ENCODE measurements around the gene EMC6.

Gene EMC6

DNA sequence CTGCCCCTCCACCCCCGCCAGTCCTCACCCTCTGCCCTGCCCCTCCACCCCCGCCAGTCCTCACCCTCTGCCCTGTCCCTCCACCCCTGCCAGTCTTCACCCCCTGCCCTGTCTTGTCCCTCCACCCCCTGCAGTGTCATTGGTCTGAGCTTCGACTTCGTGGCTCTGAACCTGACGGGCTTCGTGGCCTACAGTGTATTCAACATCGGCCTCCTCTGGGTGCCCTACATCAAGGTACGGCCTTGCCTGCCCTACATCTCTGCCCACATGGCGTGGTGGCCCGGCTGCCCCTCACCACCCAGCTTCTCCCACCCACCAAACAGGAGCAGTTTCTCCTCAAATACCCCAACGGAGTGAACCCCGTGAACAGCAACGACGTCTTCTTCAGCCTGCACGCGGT is 12.3 kb upstream of the EMC6 start:
- no peak for DNase-seq (ENCODE audit: low spot score)

DNA sequence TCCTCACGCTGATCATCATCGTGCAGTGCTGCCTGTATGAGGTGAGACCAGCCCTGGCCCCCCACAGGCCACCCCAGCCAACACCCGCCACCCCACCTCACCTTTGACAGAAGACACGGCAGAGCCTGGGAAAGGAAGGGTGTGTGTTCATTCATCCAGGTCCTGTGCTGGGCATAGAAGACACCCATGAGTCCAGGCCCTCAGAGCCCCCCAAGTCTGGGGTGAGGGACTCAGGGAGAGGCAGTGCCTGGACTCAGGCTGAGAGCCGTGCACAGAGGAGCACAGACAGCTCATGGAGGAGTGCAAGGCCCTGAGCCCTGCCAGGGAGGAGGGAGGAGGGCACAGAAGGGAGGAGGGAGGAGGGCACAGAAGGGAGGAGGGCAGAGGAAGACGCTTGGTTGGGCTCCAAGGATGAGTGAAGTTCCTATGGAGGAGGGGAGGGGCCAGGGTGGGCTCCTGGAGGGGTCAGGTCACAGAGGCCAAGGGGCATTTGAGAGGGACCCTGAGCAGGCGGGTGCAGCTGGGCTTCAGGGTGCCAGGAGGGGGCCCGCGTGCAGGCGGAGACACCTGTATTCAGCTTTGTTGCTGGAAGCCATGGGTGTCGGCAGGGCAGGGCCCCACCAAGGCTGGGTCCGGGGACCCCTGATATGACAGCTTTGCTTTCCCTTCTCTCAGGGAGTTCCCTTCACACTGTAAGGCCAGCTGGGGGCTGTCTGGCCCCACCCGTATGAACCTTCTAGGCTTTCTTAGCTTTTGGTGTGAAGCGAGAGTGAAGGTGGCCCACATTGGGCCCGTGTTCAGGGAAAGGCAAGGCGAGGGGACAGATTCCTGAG is 11.6 kb upstream of the EMC6 start:
- DNase-seq (ENCODE audit: low spot score), result no peak

DNA sequence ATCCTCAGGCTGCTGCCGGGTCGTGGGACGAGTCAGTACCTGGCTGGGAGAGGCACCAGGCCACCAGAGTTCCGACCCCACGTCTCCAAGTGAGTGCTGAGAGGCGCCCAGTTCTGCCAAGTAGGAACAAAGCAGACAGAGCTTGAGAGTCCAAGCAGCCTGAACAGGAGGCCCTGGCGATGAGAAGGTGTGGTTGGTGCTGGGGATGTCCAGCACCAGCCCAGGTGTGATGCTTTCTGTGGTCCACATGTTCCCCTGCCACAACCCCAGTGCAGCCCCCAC is 11.1 kb upstream of the EMC6 start:
- DNase-seq (ENCODE audit: low spot score), result no peak

DNA sequence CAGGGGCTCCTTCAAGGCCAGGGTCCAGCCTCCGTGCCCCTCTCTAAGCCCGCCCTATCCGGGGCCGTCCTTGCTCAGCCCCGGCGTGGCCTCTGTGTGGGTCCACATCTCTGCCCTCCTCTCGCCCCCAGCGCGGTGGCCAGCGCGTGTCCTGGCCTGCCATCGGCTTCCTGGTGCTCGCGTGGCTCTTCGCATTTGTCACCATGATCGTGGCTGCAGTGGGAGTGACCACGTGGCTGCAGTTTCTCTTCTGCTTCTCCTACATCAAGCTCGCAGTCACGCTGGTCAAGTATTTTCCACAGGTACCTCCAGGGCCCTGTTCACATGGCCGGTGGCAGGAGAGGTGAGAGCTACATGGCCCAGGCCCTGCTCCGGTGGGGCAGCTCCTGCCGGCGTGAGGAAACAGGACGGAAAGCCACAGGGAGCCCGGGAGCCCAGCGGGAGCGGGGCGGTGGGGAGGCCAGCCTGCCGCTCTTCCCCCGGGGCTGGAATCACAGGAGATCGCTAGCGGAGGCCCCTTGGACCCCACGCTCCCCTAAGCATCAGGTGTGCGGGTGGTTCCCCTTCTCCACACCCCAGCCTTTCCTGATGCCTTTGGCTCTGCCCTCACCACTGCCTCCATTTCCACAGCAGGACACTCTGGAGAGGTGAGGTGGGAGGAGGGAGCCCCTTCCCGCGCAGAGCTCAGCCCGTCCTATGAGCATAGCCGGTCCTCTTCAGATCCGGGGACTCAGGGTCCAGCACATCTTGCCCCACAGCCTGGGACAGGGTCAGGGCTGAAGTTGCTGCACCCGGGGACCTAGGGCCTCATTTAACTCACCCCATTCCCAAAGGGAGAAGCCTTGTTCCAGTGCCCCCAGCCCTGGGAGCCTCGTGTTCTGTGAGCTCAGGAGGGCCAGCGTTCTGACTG is 10.5 kb upstream of the EMC6 start:
- DNase-seq (ENCODE audit: low spot score), result no peak

DNA sequence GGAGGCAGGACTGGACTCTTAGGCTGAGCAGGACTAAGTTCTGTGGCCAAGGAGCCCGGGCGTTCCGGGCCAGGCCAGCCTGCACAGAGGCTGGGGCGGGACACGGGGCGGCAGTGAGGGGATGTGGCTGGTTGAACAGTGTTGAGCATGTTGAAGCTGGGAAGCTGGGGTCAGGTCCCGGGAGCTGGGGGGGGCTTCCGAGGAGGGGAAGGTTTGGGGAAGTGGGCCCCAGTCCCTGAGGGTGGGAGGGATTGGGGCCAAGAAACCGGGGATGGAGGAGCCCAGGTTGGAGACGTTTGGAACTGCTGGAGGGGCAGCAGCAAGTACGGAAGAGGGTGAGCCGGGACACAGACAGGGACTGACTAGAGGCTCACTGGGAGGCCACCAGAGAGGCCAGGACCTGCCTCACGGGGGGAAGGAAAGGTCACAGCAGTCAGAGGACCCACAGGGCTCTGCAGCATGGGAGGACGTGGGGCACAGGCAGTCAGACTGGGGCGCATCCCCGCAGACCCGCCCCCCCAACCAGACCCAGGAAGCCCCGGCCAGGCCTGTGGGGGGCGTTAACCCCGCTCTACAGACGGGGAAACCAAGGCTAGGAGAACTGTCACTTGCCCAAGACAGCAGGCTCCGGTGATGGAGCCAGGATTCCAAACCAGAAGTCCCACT is 9.7 kb upstream of the EMC6 start:
- DNase-seq (ENCODE audit: low spot score), result no peak

DNA sequence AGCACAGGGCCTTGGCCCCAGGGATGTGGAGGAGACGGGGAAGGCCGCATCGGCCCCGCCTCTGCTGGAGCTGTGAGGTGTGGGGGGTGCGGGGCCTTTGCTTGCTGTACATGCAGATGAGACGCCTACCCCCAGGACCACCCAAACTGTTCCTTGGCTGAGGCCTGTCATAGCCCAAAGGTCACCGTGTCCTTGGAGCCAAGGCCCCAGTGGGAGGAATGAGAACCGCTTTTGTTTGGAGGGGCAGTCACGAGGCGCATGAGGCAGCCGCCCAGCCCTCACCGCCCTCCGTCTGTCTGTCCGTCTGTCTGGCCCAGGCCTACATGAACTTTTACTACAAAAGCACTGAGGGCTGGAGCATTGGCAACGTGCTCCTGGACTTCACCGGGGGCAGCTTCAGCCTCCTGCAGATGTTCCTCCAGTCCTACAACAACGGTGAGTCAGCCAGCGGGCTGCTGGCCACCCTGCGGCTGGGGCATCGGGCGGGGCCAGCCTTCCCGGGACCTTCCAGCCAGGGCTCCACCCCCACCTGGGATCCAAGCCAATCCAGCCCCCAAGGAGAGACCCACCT is 9.0 kb upstream of the EMC6 start:
- DNase-seq (ENCODE audit: low spot score), result no peak

DNA sequence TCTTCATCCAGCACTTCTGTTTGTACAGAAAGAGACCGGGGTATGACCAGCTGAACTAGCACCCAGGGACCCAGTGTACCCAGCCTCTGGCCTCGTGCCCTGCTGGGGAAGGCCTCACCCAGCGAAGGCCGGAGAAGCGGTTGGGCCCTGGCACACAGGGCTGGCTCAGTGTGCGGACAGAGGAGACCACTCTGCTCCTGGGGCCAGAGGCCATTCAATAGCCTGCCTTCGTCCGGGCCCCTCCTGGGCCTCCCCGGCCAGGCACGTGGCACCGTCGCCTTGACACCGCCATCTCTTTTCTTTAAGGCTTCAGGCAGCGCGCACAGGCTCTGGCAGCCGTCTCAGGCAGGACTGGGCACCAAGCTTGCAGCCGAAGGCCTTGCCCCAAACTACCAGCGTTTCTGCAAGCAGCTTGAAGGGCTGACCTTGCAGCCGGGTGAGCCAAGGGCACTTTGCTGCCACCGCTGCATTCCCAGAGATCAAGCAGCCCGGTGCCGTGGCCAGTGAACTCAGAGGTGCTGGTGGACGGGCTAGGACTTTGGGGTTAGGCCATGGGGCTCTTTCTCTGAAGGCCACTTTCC is 8.2 kb upstream of the EMC6 start:
- DNase-seq (ENCODE audit: low spot score), result no peak

DNA sequence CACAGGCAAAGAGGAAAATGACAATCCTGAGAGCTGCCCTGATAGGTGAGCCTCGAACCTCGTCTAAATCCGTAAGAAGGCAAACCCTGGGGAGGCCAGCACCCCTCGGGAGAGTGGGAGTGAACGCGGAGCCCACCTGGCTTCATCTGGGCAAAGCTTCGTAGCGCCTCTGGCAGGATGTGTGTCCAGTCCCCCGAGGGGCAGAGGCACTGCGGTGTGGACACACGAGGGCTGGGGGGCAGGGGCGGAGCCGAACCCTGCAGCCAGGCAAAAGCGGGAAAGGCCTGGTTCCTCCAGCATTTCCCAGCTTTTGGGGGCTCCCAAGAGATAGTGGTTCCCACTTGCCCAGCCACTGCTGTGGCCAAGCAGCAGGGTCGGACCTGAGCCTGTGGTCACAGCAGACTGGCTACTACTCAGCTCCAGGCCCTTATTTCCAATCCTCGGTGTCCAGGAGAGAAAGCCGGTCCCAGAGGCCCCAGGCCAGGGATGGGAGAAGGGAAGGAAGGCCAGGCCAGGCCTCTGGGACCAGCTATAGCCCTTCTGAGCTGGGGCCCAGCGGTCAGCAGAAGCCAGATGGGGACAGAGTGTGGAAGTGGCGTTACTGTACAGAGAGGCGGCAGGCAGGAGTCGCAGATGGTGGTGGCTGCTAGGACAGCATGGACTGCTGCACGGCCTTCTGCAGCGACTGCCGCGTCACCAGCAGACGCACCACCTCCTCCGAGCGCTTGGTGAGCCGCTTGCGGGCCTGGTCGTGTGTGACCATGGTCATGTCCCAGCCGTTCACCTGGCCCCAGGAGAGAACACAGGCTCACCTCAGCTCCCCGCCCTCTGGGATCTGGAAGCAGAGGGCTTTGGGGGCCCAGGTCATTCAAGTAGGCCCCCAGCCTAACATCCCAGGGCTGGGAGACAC is 5.3 kb upstream of the EMC6 start:
- DNase-seq (ENCODE audit: low spot score), result no peak

DNA sequence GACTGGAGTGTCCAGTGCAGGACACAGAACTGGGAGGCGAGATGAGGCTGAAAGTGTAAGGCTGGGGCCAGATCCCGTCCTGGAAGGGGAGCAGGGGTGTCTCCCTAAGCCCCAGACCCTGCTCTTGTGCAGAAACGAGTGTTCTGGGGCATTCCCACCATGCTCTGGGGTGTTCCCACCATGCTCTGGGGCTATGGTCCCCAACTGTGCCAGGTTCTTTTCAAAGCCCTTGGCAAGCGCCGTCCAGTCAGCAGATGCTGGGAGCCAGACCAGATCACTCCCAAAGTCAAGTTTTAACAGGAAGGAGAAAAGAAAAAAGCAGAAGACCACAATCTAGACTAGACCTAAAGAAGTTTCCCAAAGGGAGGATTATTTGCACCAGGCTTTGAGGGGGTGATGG is 2.8 kb upstream of the EMC6 start:
- DNase-seq (ENCODE audit: low spot score), result no peak

DNA sequence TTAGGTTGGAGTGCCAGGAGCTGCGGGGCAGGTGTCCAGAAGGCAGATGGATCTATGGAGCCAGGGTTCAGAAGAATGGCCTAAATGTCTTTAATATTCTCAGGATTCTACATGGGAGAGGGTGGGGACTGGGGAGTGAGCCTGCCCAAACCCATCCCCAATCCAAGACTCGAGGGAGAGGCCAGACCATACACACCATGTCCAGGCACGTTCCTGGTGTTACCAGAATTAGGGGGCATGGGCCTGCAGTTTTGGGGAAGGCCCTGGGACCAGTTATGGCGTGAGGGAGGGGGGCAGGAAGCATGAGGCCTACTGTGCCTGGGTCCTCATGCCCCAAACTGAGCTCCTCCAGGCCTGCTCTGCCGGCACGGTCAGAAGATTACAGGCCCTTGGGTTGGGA is 2.1 kb upstream of the EMC6 start:
- no peak for DNase-seq (ENCODE audit: low spot score)

DNA sequence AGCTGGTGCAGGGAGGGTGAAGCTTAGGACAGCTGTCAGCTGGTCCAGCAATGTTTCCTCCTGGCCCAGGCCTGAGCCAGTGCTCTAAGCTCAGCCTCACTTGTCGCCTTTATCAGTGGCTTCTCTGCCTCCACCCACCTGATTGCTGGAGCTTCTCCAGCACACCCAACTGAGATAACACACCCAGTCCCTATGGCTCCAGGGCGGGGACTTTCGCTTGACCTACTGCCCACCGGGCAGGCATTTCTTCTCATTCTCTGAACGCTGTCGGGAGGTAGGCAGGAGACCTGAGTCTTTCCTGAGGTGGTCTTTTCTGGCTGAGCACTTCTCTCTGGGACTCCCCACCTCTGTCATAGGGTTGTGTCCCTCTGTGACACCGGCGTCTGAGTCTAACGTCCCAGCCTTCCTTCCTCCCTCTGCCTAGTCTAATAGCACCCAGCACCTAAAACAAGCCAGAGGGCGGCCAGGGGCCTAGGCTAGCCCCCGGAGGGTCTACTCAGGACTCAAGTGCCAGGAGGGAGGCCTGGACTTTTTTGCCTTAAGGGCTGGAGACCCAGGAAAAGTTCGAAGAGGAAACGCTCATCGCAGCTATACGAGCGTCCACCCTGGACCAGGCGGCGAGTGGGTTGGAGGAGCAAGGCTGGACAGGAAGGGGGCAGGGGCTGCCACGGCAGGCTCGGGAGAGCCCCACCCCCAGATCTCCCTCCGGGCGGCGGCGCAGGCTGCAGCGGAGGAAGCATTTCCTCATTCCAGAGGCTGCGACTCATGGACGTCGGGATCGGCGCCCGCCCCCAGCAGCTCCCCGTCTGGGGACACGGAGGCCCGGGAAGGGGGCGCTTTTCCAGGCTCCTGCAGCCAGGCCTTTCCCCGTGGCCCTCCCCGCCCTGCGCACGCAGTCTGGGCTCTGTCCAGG is 990 bp upstream of the EMC6 start:
- DNase-seq (ENCODE audit: low spot score), result peak; percentile 96

DNA sequence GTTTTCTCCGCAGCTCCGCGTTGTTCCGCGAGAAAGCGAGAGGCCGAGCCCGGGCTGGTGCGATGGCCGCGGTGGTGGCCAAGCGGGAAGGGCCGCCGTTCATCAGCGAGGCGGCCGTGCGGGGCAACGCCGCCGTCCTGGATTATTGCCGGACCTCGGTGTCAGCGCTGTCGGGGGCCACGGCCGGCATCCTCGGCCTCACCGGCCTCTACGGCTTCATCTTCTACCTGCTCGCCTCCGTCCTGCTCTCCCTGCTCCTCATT is 404 bp downstream of the EMC6 start:
- DNase-seq (ENCODE audit: low spot score), result no peak

DNA sequence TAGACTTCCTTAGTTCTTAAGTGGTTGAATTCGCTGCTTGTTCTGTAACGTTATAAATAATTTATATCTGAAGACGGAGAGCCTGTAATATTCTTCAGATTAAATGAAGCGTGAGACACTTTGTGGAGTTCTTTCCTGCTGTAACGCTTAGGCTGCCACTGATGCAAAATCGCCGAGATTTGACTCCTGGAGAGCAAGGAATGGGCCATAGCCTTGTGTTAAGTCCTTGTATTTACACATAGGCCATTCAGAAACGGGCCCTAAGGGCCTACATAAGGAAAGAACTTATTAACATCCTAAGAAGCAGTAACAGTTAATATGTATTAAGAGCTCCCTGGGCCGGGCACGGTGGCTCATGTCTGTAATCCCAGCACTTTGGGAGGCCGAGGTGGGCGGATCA is 936 bp downstream of the EMC6 start:
- no peak for DNase-seq (ENCODE audit: low spot score)

DNA sequence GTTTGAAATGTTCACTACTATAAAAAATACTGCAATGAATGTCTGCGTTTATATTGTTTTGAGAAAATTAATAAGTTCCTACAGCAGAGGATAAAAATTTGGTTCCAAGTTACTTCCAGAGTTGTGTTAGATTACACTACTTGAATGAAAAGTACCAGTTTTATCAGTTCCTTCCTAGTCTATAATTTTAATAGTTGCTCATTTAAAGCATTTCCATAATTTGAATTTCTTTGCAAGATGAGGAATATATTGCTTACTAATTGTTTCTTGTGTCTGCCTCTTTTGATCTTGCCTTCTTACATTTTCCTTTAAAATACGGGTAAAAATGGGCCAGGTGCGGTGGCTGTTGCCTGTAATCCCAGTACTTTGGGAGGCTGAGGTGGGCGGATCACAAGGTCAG is 4.0 kb downstream of the EMC6 start:
- no peak for DNase-seq (ENCODE audit: low spot score)

DNA sequence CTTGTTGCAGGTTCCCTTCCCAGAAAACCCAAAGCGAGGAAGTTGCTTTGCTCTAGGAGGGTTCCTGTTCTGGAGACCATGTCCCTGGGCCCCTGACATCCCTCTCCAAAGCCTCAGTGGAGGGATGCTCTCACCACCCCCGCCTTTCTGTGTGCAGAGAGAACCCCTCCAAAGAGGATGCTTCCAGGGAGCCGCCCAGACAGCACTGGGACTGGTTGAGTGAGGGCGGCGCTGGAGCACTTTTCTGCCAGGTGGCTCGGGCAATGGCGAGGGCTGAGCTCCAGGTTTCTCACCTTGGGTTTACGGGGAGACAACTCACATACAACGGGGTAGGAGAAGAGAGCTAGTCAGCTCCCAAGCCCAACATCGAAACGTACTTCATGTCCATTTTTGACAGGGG is 7.3 kb downstream of the EMC6 start:
- DNase-seq (ENCODE audit: low spot score), result no peak

DNA sequence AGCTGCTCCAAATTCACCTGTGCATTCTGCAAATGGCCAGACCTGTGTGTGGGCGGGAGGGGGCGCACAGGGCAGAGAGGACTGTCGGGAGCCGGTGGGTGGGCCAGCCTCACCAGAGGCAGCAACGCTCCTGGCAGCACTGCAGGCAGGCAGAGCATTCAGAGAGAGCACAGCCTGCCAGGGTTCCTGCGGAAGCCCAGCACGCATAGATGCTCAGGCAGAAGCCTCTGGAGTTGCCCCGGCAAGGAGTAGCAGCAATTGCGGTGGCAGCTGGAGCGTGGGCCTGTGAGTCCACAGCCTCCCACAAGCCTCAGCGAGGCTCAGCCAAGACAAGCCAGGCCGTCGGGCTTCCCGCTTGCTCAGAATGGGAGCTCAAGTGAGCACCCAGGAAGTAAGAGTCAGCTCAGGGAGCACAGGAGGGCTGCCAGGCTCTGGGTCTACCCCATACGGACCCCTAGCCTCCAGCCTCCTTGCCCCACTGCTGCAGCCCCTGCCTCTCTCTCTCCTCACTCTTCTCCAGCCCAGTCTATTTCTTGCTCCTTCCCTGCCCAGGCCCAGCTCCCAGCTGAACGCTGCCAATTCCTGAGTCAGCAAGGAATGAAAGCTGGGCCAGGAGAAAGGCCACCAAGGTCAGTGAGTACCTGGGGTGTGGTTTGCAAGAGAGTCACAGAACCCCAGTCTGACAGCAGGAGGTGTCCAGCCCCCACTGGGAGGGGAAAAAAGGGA is 9.6 kb downstream of the EMC6 start:
- no peak for DNase-seq (ENCODE audit: low spot score)

DNA sequence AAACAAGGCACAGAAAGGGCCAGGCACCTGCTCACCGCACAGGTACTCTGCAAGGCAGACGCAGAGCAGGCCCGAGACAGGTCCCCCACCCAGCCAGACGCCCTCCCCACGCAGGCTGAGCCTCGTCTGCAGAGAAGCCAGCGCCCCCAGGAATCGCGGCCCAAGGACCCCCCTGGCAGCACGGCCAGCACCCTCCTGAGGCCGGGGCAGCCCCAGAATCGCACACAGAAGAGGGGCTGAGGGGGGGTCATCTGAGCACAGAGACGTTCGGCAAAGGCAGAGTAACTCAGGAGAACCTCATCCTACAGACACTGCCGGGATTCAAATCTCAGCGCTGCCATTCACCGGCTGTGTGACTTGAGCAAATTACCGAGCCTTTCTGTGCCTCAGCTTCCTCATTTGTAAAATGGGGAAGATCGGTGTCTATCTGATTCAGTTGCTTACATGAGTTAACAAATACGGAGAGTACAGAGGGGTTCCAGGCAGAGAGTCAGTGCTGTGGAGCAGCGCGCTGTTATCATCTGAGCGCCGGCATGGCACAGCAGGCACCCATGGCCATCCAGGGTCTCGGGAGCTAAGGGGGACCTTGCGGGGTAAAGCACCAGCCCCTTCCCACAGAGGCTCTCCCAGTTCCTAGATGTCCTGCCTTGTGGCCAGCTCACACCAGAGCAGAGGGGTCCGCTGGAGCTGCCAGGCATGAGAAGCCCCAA is 10.4 kb downstream of the EMC6 start:
- DNase-seq (ENCODE audit: low spot score), result no peak

DNA sequence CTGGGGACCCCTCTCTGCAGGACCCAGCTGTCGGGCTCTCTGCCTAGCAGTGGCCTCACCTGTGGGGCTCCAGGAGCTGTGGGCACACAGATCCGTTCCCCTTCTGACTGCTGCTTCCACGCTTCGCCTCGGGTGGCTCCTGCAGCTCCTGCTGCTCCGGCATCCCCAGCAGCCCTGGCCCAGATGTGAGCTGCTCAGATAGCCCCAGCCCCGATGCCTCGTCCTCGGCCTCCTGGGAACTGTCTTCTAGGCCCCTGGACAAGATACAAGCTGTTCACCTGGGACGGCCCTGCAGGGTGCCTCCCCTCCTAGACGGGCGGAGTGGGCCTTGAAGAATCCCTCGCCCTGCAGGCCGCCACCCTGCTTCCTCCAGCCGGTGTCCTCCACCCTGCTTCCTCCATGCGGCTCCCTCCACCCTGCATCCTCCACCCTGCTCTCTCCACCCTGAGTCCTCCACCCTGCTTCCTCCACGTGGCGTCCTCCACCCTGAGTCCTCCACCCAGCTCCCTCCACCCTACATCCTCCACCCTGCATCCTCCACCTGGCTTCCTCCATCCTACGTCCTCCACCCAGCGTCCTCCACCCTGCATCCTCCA is 11.0 kb downstream of the EMC6 start:
- no peak for DNase-seq (ENCODE audit: low spot score)

DNA sequence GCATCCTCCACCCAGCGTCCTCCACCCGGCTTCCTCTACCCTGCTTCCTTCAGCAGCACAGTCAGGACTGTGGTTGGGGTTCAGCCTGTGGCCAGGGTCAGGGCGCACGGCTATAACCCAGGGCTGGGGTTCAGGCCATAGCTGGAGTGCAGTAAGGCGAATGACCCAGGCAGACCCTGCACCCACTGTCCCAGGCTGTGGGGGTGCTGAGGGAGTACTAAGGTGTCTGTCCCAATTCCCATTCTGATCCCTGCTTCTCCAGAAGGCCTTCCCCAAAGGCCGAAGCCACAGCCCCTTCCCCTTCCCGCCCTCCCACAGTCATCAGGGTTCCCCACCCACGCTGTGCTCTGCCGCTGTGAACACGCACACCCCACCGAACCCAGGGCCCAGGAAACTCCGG is 12.4 kb downstream of the EMC6 start:
- peak; percentile 61 for DNase-seq (ENCODE audit: low spot score)

Data from left forelimb (tissue), 1 donor.